GM19023 (cell line): ENCODE results near the gene OR10C1.
"Not testable (repeated sequence)": the region's sequence is repeated elsewhere in the genome, so short reads cannot be mapped to it uniquely, and the experiment has no call there.

Experiments
- ATAC-seq: cut with Tn5 transposase; IDR thresholded peaks from one replicate; pipeline ENCODE4 v1.9.1; 2021; ENCODE audit warnings: mild to moderate bottlenecking, moderate library complexity; ENCODE audit not compliant: unreplicated experiment

OR10C1 gene, protein sequence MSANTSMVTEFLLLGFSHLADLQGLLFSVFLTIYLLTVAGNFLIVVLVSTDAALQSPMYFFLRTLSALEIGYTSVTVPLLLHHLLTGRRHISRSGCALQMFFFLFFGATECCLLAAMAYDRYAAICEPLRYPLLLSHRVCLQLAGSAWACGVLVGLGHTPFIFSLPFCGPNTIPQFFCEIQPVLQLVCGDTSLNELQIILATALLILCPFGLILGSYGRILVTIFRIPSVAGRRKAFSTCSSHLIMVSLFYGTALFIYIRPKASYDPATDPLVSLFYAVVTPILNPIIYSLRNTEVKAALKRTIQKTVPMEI

DNA sequence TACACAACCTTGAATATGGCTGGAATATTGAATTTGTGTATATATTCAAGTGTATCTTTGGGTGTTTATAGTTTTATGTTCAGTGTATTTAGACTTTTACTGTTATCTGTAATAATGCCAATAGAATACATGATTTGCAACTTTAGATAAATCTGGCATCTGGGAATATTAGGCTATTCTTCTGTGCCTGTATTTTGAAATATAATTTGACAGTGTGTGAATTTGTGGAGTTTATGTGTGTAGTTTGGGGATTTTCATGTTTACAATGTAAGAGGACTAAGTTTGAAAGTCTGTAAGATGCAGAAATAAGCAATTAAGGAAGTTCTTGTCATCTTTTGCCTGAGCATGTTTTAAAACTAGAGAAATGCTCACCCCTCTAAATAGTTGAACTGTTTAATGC lies at the start of gene OR10C1:
Gene OR10C1 (plus strand): TSS at position 301 of the 400 bp plus-strand sequence. CDS start 710 bp downstream, outside the sequence.
- ATAC-seq: no peak

DNA sequence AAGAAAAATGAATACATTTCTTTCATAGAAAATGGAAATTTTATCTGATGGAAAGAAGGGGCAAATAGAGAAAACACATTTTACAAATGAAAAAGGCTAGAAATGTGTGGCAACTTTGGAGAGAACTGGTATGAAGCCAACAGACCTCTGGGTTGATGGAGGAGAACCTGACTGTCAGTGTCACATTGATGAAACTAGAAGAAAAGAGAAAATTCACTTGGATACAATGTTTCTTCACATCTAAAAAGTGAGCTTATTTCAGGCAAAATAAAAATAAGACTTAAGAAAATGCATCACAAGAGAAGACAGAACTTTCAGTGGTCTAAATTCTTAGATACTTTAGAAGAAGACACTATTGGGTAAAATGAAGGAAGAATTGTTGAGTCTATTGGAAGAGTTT lies 43.8 kb upstream of the OR10C1 start, which contains the start of gene OR12D2:
Gene OR12D2 (plus strand): TSS at position 301 of the 400 bp plus-strand sequence. CDS start 1,069 bp downstream, outside the sequence.
- no peak for ATAC-seq

DNA sequence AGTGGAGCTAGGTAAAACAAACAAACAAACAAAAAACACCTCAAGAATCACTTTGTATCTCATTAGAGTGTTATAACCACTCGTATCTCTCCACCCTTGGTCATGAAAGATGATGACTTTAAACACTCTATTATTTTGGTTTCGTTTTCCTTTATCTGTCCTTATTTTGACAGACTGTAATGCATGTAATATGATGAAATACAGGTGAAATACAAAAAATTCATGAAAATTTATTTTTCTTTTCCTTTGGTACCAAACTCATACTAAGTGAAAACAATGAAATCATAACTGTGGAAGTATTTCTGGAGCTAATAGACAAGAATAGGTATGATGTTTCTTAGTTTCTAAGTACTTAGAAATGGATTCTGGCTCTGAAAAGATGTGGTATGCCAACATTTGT lies 39.6 kb upstream of the OR10C1 start:
- no peak for ATAC-seq

DNA sequence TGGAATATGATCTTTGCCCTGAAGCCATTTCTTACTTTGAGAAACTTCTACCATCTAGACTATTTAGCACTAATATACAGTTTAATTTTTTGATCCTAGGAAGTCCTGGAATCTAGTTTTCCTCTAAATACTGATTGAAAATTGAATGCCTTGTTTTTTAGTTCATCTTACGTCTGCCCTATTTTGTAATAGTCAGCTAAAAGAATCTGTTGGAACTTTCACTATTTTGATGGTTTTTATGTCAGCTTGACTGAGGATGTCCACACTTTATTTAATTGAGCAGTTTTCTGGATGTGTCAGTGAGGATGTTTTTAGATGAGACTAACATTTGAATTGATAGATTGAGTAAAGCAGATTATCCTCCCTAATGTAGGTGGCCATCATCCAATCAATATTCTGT lies 35.3 kb upstream of the OR10C1 start:
- ATAC-seq: no peak

DNA sequence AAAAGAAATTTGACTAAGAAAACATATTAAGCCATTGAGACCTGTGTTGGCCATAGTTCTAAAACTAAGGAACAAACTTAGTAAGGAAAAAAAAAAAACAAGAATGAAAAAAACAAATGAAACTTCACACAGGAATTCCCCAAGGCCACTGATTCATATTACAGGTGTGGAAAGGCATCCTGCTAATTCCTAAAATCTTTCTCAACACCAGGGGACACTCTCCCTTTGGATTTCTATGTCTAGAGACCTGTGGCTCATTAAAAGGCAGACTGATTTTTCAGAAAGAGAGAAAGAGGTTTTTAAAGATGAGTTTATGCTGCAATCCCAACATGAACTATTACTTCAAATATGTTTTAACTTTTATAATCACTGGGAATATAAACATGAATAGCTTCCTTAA lies 24.5 kb upstream of the OR10C1 start, which contains the start of gene OR12D1:
Gene OR12D1 (plus strand): TSS at position 341 of the 400 bp plus-strand sequence.
- no peak for ATAC-seq

DNA sequence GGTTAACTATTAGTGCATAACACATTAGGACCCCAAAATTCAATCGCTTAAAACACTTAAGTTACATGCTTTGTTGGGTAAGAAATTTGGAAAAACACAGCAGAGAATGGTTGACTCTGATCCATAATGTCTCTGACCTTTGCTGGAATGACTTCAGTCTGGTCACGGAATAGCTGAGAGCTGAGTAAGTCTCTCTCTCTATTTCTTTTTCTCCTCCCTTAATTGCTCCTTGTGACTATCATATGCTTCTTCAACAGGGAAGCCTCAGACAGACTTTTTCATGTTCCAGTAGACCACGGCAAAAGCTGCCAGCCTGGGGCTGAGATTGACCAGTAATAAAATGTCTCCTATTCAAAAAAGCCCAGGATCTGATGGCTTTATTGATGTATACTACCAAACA lies 19.6 kb upstream of the OR10C1 start:
- no peak for ATAC-seq

DNA sequence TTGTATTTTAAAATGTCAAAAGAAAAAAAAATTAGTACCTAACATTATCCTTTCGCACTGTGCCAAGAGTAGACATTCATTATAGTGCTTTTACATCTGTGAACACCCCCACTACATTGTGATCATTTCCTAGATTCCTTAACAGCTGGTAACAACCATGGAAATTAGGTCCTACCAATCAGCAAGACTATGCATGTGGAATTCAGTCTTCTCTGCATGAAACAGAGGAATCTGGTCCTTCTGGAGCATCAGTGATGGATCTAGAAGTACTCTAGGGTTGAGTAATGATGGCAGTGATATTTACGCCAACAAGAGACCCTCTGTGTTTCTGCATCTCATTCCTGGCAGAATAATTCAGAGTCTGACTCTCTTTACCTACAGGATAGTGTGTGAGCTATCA lies 14.9 kb upstream of the OR10C1 start:
- ATAC-seq: no peak

DNA sequence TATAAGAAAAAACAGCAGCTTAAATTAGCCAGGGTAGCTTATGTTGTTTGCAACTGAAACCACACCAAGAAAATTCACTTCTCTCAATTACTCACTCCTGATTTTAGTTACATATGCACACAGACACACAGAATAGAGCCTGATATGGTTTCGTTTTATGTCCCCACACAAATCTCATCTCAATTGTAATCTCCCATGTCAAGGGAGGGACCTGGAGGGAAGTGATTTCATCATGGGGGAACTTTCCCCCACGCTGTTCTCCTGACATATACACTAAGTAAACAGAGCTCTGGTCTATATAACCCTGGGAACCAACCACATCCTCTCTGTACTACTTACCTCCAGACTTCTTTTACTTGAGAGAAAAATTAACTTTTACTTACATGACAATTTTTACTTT lies 14.5 kb upstream of the OR10C1 start:
- no peak for ATAC-seq

DNA sequence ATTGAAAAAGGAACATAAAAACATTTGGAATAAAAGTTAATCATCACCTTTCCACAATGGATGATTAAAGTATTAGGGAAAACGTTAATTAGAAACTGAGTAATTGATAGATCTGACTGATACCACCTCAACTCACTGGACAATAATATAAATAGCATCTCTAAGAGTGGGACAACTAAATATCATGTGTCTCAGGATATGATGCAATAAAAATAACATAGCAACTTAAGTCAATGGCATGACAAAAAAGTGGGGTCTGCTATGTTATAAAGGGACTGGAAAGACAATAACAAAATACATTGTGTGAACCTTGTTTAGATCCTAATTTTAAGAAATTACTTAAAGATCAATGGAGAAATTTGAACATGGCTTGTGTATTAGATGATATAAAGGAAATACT lies 14.0 kb upstream of the OR10C1 start:
- ATAC-seq: no peak

DNA sequence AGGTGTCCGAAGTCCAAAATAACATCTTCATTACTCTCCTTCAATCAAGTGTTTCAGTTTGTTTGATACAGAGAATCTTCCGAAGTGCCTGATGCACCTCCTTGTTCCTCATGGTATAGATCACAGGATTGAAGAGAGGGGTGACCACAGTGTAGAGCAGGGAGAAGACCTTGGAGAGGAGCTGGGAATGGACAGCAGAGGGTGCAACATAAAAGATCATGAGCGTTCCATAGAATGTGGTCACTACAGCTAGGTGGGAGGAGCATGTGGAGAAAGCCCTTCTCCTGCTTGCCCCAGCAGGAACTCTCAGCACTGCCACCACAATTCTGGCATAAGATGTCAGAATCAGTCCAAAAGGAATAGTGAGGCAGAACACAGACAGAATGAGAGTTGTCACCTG lies 12.5 kb upstream of the OR10C1 start:
- no peak for ATAC-seq

DNA sequence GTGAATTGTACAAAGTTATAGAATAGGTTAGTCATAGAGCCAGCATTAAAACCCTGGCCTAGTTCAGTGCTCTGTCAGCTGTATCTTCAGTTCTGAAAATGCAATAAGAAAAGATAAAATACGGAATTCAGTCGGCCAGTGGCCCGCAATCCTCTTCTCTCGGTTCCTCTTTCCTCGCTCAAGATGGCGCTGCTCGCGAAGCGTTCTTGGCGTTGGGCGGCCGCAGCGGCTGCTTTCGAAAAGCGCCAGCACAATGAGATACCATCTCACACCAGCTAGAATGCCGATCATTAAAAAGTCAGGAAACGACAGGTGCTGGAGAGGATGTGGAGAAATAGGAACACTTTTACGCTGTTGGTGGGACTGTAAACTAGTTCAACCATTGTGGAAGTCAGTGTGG lies 2.4 kb upstream of the OR10C1 start:
- not testable (repeated sequence) for ATAC-seq

DNA sequence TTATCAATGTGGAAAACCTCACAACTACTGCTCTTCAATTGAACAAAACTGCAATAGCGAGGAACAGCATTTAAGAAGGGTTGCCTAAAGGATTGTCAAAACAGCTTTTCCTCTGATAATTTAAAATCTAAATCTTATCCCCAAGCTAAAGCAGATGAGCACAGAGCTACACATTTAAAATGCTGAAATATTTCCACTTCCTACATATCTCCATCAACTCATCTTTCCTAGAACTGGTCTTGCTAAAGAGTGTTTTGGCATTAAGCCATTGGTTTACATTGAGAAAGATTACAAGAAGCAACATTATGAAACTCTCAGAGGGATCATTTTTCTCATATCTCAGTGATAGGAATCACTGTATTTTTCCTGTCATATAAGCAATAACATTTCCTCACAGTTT lies 3.6 kb downstream of the OR10C1 start:
- no peak for ATAC-seq

DNA sequence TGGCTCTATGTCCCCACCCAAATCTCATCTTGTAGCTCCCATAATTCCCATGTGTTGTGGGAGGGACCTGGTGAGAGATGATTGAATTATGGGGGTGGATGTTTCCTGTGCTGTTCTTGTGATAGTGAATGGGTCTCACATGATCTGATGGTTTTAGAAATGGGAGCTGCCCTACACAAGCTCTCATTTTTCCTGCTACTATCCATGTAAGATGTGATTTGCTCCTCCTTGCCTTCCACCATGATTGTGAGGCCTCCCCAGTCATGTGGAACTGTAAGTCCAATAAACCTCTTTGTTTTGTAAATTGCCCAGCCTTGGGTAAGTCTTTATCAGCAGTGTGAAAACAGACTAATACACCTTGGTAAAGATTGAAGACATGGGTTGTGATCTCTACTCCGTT lies 4.9 kb downstream of the OR10C1 start:
- not testable (repeated sequence) for ATAC-seq

DNA sequence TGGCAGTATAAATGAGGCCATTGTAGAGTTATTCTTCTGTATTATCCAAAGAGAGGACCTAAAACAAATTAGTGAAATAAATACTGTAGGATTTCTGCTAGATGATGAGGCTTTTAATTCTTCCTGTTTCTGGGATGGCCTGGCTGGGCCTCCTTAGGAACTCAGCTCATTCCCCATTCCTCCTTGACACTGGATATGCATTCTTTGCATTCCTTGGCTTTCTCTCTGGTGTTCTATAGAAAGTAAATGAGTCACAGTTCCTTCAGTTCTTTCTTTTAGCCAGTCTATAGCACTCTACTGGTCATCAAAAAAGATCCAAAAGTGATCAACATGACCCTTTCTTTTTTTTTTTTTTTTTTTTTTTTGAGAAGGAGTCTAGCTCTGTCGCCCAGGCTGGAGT lies 8.6 kb downstream of the OR10C1 start:
- ATAC-seq: no peak

DNA sequence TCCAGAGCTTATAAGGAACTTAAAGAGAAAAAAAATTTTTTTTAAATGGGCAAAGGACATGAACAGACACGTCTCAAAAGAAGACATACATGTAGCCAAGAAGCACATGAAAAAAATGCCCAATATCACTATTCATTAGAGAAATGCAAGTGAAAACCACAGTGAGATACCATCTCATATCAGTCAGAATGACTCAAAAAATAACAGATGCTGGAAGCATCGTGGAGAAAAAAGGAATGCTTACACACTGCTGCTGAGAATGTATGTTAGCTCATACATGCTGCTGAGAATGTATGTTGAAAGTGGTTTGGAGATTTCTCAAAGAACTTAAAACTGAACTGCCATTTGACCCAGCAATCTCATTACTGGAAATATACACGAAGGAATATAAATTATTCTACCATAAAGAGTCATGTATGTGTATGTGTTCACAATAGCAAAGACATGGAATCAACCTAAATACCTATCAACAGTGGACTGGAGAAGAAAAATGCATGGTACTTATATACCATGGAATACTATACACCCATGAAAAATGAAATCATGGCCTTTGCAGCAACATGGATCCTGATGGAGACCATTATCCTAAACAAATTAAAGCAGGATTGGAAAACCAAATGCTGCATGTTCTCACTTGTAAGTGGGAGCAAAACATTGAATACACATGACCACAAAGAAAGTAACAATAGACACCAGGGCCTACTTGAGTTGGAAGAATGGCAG lies 12.5 kb downstream of the OR10C1 start:
- ATAC-seq: no peak

DNA sequence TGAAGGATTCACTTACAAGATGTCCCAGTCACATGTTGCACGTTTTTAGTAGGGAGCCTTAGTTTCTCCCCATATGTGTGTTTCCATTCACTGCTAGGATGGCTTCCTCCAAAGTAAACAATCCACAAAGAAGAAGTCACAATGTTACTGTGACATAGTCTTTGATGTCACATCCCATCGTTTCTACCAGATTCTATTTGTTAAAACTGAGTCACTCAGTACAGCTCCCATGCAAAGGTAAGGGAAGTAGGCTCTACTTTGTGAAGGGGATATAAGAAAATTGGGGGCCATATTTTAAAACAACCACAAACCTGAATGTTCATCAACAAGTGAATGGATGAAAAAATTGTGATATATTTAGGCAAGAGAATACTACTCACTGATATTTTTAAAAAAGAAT lies 17.9 kb downstream of the OR10C1 start, which contains the start of the genes OR11A1 and OR2H1:
Gene OR11A1 (minus strand): TSS at position 101 of the 400 bp plus-strand sequence. CDS start 29,430 bp downstream, outside the sequence.
Gene OR2H1 (plus strand): TSS at position 185 of the 400 bp plus-strand sequence. CDS start 4,615 bp downstream, outside the sequence.
- no peak for ATAC-seq

DNA sequence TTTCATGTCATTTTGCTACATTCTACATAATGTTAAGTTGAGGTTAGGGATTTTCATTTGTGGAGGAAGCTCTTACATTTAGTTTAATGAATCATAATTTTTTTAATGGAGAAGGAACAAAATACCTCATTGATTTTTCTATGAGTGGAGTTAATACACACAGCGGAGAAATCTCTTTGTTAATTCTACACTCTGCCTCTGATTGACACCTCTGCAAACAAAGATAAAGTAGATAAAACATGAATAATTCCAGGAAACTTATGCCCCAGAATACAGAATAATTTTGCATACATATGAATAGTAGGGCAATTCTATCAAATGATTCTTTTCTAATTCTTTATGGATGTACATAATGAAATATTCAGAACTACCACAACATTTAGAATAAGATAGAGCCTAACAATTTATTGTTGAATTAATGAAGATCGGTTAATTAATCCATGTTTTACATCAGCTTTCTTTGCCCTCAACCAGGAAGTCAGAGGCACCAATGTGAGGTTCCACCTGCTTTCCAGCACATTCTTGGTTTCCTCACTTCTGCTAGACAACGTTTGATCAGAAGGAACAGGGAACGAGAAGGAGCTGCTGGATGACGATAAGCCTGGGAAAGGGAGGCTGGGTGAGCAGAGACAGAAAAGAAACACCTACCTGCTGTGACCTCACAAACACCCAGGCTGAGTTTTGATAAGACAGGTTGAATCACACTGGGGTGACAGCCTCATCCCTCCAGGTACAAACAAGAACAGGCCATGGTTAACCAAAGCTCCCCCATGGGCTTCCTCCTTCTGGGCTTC lies 22.1 kb downstream of the OR10C1 start:
- no peak for ATAC-seq

DNA sequence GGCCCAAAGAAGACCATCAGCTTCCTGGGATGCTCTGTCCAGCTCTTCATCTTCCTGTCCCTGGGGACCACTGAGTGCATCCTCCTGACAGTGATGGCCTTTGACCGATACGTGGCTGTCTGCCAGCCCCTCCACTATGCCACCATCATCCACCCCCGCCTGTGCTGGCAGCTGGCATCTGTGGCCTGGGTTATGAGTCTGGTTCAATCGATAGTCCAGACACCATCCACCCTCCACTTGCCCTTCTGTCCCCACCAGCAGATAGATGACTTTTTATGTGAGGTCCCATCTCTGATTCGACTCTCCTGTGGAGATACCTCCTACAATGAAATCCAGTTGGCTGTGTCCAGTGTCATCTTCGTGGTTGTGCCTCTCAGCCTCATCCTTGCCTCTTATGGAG lies 22.9 kb downstream of the OR10C1 start:
- no peak for ATAC-seq

DNA sequence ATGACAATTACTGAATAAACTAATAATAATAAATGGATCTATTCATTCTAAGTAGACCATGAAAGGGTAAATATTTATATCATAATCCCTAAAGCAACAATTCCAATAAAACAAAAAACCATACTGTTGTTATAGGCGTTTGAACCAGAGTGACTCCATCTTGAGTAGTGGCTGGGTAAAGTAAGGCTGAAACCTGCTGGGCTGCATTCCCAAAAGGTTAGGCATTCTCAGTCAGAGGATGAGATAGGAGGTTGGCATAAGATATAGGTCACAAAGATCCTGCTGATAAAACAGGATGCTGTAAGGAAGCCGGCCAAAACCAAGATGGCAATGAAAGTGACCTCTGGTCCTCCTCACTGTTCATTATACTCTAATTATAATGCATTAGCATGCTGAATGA lies 26.2 kb downstream of the OR10C1 start:
- no peak for ATAC-seq

DNA sequence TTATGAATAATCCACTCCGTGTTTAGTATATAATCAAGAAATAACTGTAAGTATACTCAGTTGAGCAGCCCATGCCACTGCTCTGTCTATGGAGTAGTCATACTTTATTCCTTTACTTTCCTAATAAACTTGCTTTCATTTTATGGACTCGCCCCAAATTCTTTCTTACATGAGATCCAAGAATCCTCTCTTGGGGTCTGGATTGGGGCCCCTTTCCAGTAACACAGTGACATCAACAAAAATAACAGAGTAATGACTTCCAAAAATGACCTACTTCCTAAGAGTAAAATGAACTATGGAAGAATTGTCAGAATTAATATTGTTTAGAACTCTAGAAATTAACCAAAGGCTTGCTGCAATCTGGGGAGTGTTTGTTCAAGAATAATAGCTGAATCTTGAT lies 26.7 kb downstream of the OR10C1 start:
- no peak for ATAC-seq

DNA sequence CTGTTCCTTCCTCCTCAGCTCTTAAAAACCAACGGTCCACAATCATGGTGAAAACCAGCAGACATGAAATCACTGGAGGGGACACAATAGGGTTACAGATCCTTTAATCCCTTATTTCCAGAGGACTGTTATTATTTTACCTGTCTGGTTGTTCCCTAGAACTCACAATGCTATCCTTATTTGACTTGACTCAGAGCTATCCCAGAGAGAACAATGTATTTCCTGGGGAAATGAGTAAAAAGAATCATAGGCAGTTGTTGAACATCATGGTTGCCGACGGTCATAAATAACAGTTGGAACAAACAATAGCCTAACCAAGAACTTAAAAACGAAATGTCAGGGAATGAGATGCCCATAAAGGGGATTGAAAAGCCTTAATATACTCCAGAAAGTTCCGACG lies 27.1 kb downstream of the OR10C1 start:
- ATAC-seq: no peak
